Spleen (tissue), 7 donors: Measurements from ENCODE around the gene GSKIP.

ENCODE experiments used
- POLR2A ChIP-seq, 3 donors: fragments of 450-650 bp; IDR thresholded peaks; one replicate each; pipeline ENCODE4 v1.5.1; 2017; ENCODE audit warnings: antibody characterized with exemption in 3 of 3, mild to moderate bottlenecking in 1 of 3
- POLR2AphosphoS5 ChIP-seq, 3 donors: sonication (generic); formaldehyde crosslinking; IDR thresholded peaks; one replicate each; pipeline ENCODE4 v1.5.1; 2017; ENCODE audit warnings: antibody characterized with exemption in 3 of 3
- TF ChIP-seq, protein P1 (sequence below), 11 experiments: fragments of 200-600 bp in 7 of 11; fragments of 450-650 bp in 4 of 11; sonication (generic) in 4 of 11; IDR thresholded peaks in 8 of 11; conservative IDR thresholded peaks in 3 of 11; 1 replicate in 7 of 11; 2 replicates in 4 of 11; pipeline versions ENCODE4 v1.4.0 to v1.8.0; 2016 to 2021; ENCODE audit warnings: antibody characterized with exemption in 11 of 11, inconsistent platforms in 4 of 11, mild to moderate bottlenecking in 1 of 11
- donor health status: DM: no; HTN: no; CAD: no; lungs with moderate emphysema.
- donor health status: DM: no; HTN: no; CAD: no.
- donor health status: DM: no; HTN: no; CAD: no.

GRCh38 chr14:96398921-96399320 lies 35.6 kb downstream of the GSKIP start:
- TF ChIP-seq POLR2AphosphoS5 (IDR thresholded peaks at IDR 0.05), result no peak
- TF ChIP-seq, protein P1, sequence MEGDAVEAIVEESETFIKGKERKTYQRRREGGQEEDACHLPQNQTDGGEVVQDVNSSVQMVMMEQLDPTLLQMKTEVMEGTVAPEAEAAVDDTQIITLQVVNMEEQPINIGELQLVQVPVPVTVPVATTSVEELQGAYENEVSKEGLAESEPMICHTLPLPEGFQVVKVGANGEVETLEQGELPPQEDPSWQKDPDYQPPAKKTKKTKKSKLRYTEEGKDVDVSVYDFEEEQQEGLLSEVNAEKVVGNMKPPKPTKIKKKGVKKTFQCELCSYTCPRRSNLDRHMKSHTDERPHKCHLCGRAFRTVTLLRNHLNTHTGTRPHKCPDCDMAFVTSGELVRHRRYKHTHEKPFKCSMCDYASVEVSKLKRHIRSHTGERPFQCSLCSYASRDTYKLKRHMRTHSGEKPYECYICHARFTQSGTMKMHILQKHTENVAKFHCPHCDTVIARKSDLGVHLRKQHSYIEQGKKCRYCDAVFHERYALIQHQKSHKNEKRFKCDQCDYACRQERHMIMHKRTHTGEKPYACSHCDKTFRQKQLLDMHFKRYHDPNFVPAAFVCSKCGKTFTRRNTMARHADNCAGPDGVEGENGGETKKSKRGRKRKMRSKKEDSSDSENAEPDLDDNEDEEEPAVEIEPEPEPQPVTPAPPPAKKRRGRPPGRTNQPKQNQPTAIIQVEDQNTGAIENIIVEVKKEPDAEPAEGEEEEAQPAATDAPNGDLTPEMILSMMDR (IDR thresholded peaks at IDR 0.05 in 8 of 11, conservative IDR thresholded peaks at IDR 0.05 in 3 of 11), result no peak
- no peak for TF ChIP-seq POLR2A (IDR thresholded peaks at IDR 0.05)
